ENCODE results near the gene TMA7. TPM values are rescaled to one million over a fixed set of nuclear protein-coding genes. Genes with fewer than 3 reads are reported as not detected.
"Not testable (repeated sequence)": the region's sequence is repeated elsewhere in the genome, so short reads cannot be mapped to it uniquely, and the experiment has no call there.

TMA7 gene
- total and polyA plus RNA-seq, 2 donors, result 127 to 262 TPM

DNA sequence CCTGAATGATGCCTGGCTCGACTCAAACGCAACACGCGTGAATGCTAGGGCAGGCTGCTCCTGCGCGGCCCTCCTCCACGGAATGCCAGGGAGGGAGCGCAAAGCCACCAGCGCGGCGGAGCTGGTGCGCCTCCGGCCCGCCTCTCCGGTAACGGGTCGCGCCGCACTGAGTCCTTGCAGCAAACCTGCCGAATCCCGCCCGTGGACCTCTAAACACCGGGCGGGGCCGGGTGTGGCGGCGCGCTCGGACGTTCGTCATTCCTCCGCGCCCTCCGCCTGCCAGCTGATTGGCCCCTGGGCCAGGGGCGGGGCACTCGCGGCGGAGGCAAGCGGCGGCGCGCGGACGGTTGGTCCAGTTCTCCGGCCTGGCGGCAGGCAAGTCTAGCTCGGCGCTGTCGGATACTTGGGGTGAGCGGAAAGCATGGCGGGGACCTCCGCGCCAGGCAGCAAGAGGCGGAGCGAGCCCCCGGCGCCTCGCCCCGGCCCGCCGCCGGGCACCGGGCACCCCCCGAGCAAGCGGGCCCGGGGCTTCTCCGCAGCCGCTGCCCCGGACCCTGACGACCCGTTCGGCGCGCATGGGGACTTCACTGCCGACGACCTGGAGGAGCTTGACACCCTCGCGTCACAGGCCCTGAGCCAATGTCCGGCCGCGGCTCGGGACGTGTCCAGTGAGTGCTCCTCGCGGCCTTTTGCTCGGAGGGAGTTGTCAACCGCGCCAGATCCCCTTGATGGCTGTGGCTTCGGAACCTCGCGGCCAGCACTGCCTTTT, 6.6 kb downstream of the TMA7 start, which contains the start of gene ATRIP:
Gene ATRIP, plus strand, starts transcription at position 313 of the 769 bp plus-strand sequence. Its CDS starts 109 bp downstream, at position 422.
- WGBS, result under 1% methylated on average over 91 of the region's 91 CpGs
- Histone ChIP-seq H3K36me3 (ENCODE audit: insufficient read depth) (no peaks in the 10 kb centered on the region), H3K4me1 (ENCODE audit: insufficient read depth) (no peaks in the 10 kb centered on the region), H3K4me3 (ENCODE audit: low read depth, low read length) (peak within 1 kb of the TSS; percentile 62), H3K27ac (ENCODE audit: low read depth) (peak within 1 kb of the TSS; percentile 81)
- peak; percentile 54 for DNase-seq (ENCODE audit: extremely low spot score)

DNA sequence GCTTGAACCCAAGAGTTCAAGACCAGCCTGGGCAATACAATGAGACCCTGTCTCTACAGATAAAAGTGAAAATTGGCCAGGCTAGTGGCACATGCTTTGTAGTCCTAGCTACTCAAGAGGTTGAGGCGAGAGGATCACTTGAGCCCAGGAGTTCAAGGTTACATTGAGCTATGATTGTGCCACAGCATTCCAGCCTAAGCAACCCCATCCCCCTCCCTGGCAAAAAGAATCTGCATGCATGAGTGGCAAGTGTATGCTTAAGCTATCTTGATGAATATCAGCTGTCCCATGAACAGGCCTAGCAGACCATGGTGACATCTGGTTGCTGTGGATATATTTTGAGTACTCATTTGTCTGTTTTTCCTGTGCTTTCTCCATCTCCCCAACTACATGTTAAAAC, 11.2 kb downstream of the TMA7 start:
- Histone ChIP-seq H3K36me3 (ENCODE audit: insufficient read depth) (no peaks in the 10 kb centered on the region), H3K27ac (ENCODE audit: low read depth) (no peak overlapping the region), H3K4me1 (ENCODE audit: insufficient read depth) (no peaks in the 10 kb centered on the region), H3K4me3 (ENCODE audit: low read depth, low read length) (no peak overlapping the region)
- 89% methylated on average over 1 of the region's 1 CpG for WGBS
- no peak for DNase-seq (ENCODE audit: extremely low spot score)

DNA sequence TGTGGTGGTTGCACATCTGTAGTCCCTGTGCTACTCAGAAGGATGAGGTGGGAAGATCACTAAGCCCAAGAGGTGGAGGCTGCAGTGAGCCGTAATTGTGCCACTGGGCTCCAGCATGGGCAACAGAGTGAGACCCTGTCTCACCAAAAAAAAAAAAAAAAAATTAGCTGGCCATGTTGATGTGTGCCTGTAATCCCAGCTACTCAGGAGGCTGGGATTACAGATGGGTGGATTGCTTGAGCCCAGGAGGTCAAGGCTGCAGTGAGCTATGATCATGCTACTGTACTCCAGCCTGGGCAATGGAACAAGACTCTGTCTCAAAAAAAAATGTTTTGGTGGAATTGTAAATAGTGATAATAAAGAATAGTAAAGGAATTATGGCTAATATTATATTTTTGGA, 16.4 kb downstream of the TMA7 start:
- no peak for DNase-seq (ENCODE audit: extremely low spot score)
- Histone ChIP-seq H3K27ac (ENCODE audit: low read depth) (no peak overlapping the region), H3K4me1 (ENCODE audit: insufficient read depth) (no peaks in the 10 kb centered on the region), H3K36me3 (ENCODE audit: insufficient read depth) (peaks cover 3% of the 10 kb centered on the region), H3K4me3 (ENCODE audit: low read depth, low read length) (no peak overlapping the region)
- WGBS, result 96% methylated on average over 1 of the region's 1 CpG

DNA sequence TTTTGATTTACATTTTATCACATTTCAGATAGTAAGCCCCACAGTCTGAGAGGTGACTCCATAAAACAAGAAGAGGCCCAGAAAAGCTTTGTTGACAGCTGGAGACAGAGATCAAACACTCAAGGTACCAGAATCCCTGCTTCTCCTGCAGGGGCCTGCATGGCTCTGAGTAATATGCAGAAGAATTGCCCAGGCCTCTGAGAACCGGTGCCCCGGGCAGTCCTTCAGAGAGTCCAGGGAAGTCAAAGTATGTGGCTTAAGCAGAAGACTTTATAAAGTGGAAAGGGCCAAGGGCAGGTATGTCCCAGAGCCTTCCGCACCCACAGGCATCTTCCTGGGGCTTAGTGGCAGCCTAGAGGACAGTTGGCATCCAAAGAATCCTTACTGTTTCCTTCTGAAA, 19.3 kb downstream of the TMA7 start:
- 93% methylated on average over 3 of the region's 3 CpGs for WGBS
- Histone ChIP-seq H3K36me3 (ENCODE audit: insufficient read depth) (peaks cover 3% of the 10 kb centered on the region), H3K4me3 (ENCODE audit: low read depth, low read length) (no peak overlapping the region), H3K4me1 (ENCODE audit: insufficient read depth) (no peaks in the 10 kb centered on the region), H3K27ac (ENCODE audit: low read depth) (no peak overlapping the region)
- DNase-seq (ENCODE audit: extremely low spot score), result no peak

DNA sequence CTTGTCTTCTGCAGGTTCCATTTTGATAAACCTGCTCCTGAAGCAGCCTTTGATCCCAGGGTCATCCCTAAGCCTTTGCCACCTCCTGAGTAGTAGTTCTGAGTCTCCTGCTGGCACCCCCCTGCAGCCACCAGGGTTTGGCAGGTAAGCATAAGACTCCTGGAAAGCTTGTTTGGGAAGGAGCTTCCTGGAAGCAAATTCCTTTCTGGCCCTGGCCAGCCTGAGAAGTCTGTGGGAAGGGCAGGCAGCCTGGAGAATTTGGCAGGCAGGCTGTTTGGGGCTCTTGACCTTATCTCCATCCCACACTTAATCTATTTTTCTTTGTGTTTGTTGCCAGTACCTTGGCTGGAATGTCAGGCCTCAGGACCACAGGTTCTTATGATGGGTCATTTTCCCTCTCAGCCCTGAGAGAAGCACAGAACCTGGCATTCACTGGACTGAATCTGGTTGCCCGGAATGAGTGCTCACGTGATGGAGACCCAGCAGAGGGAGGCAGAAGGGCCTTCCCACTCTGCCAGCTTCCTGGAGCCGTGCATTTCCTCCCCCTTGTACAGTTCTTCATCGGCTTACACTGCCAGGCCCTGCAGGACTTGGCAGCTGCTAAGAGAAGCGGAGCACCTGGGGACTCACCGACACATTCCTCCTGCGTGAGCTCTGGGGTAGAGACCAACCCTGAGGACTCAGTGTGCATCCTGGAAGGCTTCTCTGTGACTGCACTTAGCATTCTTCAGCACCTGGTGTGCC, 19.9 kb downstream of the TMA7 start:
- Histone ChIP-seq H3K4me1 (ENCODE audit: insufficient read depth) (no peaks in the 10 kb centered on the region), H3K4me3 (ENCODE audit: low read depth, low read length) (no peak overlapping the region), H3K36me3 (ENCODE audit: insufficient read depth) (peaks cover 5% of the 10 kb centered on the region), H3K27ac (ENCODE audit: low read depth) (no peak overlapping the region)
- no peak for DNase-seq (ENCODE audit: extremely low spot score)
- 81% methylated on average over 7 of the region's 7 CpGs for WGBS

DNA sequence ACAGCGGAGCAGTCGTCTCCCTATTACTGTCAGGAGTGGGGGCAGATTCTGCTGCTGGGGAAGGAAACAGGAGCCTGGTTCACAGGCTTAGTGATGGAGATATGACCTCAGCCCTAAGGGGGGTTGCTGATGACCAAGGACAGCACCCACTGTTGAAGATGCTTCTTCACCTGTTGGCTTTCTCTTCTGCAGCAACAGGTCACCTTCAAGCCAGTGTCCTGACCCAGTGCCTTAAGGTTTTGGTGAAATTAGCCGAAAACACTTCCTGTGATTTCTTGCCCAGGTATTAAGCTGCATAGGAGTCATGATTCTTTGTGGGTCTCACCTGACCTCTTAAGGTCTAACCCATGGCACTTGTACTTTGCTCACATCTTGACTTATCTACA, 20.5 kb downstream of the TMA7 start:
- Histone ChIP-seq H3K27ac (ENCODE audit: low read depth) (no peak overlapping the region), H3K4me3 (ENCODE audit: low read depth, low read length) (no peak overlapping the region), H3K4me1 (ENCODE audit: insufficient read depth) (no peaks in the 10 kb centered on the region), H3K36me3 (ENCODE audit: insufficient read depth) (peaks cover 5% of the 10 kb centered on the region)
- DNase-seq (ENCODE audit: extremely low spot score), result no peak
- 94% methylated on average over 3 of the region's 3 CpGs for WGBS

DNA sequence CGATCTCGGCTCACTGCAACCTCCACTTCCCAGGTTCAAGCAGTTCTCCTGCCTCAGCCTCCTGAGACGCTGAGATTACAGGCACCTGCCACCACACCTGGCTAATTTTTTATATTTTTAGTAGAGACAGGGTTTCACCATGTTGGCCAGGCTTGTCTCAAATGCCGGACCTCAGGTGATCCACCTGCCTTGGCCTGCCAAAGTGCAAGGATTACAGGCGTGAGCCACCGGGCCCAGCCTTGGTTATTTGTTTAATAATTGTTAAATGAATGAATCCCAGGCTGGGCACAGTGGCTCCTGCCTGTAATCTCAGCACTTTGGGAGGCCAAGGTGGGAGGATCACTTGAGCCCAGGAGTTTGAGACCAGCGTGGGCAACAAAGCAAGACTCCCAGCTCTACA, 21.7 kb downstream of the TMA7 start:
- H3K27ac ChIP-seq (ENCODE audit: low read depth); H3K4me3 ChIP-seq (ENCODE audit: low read depth, low read length); H3K4me1 ChIP-seq (ENCODE audit: insufficient read depth); H3K36me3 ChIP-seq (ENCODE audit: insufficient read depth); DNase-seq (ENCODE audit: extremely low spot score): not testable (repeated sequence)
- 88% methylated on average over 7 of the region's 7 CpGs for WGBS

DNA sequence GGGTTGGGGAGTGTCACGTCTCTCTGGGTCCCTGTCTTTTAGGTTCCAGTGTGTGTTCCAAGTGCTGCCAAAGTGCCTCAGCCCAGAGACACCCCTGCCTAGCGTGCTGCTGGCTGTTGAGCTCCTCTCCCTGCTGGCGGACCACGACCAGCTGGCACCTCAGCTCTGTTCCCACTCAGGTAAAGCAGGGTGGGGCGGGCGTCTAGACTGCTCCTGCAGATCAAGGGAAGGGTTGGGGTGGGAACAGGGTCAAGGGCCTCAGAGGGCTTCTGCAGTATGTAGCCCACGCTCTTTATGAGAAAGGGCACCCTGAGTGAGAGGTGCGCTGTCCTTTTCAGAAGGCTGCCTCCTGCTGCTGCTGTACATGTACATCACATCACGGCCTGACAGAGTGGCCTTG, 23.6 kb downstream of the TMA7 start:
- Histone ChIP-seq H3K36me3 (ENCODE audit: insufficient read depth) (peaks cover 2% of the 10 kb centered on the region), H3K27ac (ENCODE audit: low read depth) (no peak overlapping the region), H3K4me3 (ENCODE audit: low read depth, low read length) (no peak overlapping the region), H3K4me1 (ENCODE audit: insufficient read depth) (no peaks in the 10 kb centered on the region)
- 91% methylated on average over 9 of the region's 9 CpGs for WGBS
- no peak for DNase-seq (ENCODE audit: extremely low spot score)

DNA sequence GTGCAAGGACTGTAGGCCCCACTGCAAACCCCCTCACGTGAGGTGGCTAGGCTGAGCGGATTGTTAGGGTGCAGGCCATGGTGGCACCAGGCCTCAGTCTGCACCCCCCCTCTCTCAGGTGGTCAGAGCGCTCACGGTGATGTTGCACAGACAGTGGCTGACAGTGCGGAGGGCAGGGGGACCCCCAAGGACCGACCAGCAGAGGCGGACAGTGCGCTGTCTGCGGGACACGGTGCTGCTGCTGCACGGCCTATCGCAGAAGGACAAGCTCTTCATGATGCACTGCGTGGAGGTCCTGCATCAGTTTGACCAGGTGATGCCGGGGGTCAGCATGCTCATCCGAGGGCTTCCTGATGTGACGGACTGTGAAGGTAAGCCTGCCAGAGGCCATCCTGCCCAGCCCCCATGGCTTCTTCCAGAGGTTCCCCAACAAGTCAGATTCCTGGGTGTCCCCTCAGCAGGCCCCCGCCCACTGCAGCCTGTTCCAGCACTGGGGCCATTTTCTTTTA, 24.7 kb downstream of the TMA7 start:
- no peak for DNase-seq (ENCODE audit: extremely low spot score)
- 92% methylated on average over 17 of the region's 17 CpGs for WGBS
- H3K4me1 ChIP-seq (ENCODE audit: insufficient read depth), result no peaks in the 10 kb centered on the region
- peak overlapping the region; percentile 76 for H3K27ac ChIP-seq (ENCODE audit: low read depth)
- peaks cover 2% of the 10 kb centered on the region for H3K36me3 ChIP-seq (ENCODE audit: insufficient read depth)
- H3K4me3 ChIP-seq (ENCODE audit: low read depth, low read length), result no peak overlapping the region

DNA sequence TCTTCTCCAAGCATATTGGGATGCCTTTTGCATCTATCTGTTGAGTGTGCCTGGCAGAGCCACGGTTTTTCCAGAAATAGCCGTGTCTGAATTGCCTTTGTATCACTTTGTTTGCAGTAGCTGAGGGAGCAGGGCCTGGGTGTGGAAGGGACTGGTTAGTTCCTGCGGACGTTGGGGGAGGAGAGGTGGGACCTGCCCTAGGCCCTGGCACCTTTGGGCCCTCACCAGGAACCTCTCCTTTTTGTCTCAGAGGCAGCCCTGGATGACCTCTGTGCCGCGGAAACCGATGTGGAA, 25.1 kb downstream of the TMA7 start:
- WGBS, result 10% methylated on average over 7 of the region's 7 CpGs
- Histone ChIP-seq H3K4me3 (ENCODE audit: low read depth, low read length) (no peak overlapping the region), H3K36me3 (ENCODE audit: insufficient read depth) (peaks cover 2% of the 10 kb centered on the region), H3K4me1 (ENCODE audit: insufficient read depth) (no peaks in the 10 kb centered on the region), H3K27ac (ENCODE audit: low read depth) (peak overlapping the region; percentile 76)
- no peak for DNase-seq (ENCODE audit: extremely low spot score)

DNA sequence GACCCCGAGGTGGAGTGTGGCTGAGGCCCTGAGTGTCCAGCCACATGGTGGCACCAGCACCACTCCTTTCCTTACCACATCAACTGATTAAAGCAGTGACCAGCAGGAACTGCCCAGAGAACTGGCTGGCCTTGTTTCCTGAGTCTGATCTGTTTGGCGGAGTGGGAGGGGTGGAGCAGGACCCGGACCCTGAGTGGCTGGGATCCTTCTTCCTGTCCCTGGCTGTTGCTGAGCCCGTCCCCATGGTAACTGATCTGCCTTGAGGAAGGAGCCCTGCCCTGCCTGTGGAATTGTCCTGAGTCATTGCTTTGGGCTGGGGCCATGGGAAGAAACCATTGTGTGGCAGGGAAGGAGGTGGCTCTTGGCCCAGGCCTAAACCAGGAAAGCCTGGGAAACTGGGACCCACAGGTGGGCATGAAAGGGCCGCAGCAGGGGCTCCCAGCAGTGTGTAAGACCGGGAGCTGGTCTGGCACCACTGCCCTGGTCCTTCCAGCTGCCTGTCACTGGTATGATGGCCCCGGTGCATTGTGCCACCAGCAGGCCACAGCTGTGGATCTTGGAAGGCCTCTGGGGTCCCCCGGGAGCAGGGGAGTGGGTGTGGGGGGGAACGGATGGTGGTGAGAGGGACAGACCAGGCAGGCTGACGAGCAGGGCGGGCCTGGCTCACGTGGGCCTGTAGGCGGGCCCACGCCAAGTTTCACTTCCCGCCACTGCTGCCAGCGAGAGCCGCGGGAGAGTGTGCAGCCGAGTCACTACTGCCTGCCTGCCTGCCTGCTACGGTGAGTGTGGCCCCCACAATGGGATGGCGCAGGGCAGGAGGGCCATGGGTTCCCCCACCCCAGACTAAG, 25.7 kb downstream of the TMA7 start:
- under 1% methylated on average over 21 of the region's 21 CpGs for WGBS
- Histone ChIP-seq H3K4me1 (ENCODE audit: insufficient read depth) (no peaks in the 10 kb centered on the region), H3K36me3 (ENCODE audit: insufficient read depth) (peaks cover 2% of the 10 kb centered on the region), H3K4me3 (ENCODE audit: low read depth, low read length) (peak overlapping the region; percentile 45), H3K27ac (ENCODE audit: low read depth) (peak overlapping the region; percentile 99)
- peak; percentile 99 for DNase-seq (ENCODE audit: extremely low spot score)

DNA sequence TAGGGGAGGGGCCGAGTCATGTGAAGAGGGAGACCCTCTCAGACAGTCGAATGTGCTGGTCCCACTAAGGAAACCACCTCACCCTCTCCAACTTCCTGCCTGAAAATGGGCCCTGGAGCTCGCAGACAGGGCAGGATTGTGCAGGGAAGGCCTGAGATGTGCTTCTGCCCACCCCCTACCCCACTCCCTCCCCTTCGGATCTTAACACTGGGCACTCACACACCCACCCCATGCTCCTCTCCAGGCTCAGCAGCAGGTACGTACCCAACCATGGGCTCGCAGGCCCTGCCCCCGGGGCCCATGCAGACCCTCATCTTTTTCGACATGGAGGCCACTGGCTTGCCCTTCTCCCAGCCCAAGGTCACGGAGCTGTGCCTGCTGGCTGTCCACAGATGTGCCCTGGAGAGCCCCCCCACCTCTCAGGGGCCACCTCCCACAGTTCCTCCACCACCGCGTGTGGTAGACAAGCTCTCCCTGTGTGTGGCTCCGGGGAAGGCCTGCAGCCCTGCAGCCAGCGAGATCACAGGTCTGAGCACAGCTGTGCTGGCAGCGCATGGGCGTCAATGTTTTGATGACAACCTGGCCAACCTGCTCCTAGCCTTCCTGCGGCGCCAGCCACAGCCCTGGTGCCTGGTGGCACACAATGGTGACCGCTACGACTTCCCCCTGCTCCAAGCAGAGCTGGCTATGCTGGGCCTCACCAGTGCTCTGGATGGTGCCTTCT, 26.5 kb downstream of the TMA7 start:
- WGBS, result 29% methylated on average over 19 of the region's 19 CpGs
- peak overlapping the region; percentile 45 for H3K4me3 ChIP-seq (ENCODE audit: low read depth, low read length)
- DNase-seq (ENCODE audit: extremely low spot score), result no peak
- peak overlapping the region; percentile 99 for H3K27ac ChIP-seq (ENCODE audit: low read depth)
- H3K36me3 ChIP-seq (ENCODE audit: insufficient read depth), result peaks cover 2% of the 10 kb centered on the region
- H3K4me1 ChIP-seq (ENCODE audit: insufficient read depth), result no peaks in the 10 kb centered on the region

DNA sequence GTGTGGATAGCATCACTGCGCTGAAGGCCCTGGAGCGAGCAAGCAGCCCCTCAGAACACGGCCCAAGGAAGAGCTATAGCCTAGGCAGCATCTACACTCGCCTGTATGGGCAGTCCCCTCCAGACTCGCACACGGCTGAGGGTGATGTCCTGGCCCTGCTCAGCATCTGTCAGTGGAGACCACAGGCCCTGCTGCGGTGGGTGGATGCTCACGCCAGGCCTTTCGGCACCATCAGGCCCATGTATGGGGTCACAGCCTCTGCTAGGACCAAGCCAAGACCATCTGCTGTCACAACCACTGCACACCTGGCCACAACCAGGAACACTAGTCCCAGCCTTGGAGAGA, 27.0 kb downstream of the TMA7 start:
- WGBS, result 62% methylated on average over 9 of the region's 9 CpGs
- no peak for DNase-seq (ENCODE audit: extremely low spot score)
- H3K27ac ChIP-seq (ENCODE audit: low read depth), result peak overlapping the region; percentile 99
- peaks cover 2% of the 10 kb centered on the region for H3K36me3 ChIP-seq (ENCODE audit: insufficient read depth)
- peak overlapping the region; percentile 45 for H3K4me3 ChIP-seq (ENCODE audit: low read depth, low read length)
- no peaks in the 10 kb centered on the region for H3K4me1 ChIP-seq (ENCODE audit: insufficient read depth)
